GM15510 (cell line): ENCODE measurements around the gene HEY2.

Source experiments
- POLR2A ChIP-seq: IDR thresholded peaks from 3 replicates; pipeline ENCODE4 v1.6.1; 2011; ENCODE audit warnings: borderline replicate concordance; ENCODE audit not compliant: insufficient read length; ENCODE audit errors: extremely low read depth

HEY2 gene

DNA sequence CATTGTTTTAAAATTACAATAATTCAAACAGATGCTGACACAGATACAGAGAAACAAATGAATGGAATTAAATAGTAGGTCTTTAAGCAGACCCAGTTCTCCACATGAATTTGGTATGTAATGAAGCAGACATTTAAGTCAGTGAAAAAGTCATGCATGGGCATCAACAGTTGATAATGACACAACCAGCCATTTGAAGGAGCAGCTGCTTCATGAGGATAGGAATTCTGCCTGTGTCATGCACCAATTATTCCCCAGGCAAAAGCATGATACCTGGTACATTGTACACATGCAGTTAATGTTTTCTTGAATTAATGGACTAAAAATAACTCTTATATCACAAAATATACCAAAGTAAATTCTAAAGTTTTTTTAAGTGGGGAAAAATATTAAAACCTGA lies 11.2 kb upstream of the HEY2 start:
- TF ChIP-seq POLR2A, result no peak

DNA sequence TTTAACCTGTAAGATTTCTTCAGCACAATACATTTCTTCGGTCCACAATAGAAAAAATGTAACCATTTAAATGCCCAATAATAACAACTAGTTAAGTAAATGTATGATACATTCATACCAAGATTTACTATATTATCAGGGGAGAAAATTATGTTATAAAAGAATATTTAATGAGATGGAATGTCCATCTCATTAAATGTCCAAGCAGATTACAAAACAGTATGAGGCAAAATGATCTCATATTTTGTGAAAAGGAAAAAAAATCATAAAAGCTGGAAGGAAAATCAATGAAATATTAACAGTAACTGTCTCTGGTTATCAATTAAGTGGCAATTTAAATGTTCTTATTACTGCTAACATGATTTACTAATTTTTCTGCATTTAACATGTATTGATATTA lies 10.1 kb upstream of the HEY2 start:
- TF ChIP-seq POLR2A, result no peak

DNA sequence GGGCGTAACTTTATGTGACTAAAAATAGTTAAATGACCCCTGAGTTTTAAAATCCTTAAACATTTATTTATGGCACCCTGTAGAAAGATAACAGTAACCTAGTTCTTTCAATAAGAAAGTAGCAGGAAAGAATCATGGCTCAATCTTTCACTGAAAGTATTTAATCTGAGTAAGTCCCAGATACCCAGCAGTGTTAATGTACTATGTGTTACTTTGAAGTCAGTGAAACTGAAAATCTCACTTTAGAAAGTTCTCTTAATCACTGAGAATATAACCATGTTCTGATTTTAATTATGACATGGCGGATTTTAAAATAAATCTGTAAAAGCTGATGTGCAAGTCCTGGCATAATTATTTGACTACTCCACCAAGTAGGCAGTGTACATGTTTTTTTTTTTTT lies 8.1 kb upstream of the HEY2 start:
- TF ChIP-seq POLR2A, result no peak

DNA sequence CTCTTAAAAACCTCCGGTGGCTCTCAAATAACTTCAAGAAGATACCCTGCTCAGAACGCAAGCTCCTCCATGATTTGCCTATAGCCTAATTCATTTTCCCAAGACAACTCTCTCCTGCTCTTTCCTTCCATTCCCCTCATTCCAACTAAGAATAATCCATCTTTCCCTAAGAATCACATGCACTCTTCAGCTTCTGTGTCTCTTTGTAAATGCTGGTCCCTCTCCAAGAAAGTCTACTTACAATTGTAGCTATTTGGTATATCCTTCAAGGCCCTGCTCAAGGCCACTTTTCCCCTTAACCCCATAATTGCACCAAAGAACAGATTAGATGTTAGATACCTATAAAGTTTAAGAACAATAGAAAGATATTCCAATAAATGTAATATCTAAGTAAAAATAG lies 7.4 kb upstream of the HEY2 start:
- TF ChIP-seq POLR2A, result no peak

DNA sequence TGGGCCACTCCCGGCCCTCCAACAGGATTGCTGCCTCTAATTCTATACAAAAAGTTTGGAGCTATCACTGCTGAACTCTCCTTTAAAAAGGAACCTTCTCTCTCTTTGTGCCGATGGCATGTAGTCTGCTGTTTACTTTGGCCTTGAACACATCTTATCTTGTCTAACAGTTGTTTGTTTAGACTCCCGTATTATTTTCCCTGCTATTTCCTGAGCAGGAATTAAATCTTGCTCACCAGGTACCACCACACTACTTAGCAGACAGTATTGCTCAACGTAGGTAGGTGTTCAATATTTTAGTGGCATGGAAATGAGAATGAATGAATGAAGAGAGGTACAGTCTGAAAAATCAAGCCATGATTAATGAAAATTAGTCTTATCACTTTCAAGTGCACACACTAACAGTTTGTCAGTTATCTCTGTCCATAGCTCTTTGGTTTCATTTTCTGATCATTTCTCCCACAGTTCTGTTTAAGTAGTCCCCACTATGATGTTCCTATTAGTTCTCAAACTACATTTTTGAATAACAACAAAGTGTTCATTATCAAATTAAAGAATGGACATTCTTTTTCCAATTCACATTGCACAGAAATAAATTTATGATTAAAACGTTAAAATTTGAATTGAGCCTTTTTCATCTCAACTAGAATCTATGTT lies 6.8 kb upstream of the HEY2 start:
- TF ChIP-seq POLR2A, result no peak

DNA sequence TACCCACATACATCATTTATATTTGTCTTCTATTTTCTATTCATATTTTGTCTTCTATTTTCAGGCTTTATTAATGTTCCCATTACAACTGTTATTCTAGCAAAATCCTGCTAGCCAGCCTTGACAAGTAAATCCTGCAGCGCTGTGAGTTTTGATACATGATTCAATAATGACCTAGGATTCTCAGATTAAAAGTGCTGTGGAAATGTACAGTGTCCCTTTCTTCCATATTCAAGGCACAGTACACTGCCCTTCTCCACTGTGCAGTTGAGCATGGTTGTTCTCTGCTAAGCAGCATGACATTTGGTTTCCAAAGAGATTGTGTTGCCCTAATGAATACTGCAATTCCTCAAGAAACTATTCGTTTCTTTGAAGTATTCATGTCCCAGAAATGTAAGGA lies 5.8 kb upstream of the HEY2 start:
- TF ChIP-seq POLR2A, result no peak

DNA sequence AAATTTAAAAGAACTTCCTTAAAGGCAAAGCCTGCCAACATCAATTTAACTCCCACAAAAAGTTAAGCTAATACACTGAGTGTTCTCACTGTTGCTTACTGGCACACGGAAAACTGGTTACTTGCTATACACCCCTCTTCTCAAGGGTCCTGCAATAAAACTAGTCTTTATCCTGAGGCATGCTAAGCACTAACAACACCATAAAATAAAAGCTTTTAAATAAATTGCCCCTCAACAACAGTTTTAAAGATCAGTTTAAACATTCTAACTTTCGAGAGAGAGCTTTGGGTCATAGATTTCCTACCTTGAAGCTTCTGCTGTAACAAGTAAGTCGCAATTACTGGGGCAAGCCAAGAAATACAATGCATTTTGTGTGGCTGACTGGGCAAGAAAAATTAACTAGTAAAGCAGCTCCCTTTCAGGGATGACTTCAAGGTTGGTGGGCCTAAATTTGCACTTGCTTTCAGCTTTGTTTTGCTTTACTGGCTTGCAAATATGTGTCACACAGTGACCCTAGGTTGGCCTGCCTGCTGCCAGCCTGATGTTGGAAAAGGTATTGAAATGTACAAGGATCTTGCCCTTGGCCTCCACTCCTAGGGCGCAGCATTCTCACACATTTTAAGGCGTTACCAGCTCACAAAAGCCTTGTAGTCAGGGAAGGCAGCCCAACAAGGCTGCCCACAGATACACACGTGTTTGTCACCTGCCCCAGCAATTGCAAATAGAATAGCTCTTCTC lies 4.0 kb upstream of the HEY2 start:
- no peak for TF ChIP-seq POLR2A

DNA sequence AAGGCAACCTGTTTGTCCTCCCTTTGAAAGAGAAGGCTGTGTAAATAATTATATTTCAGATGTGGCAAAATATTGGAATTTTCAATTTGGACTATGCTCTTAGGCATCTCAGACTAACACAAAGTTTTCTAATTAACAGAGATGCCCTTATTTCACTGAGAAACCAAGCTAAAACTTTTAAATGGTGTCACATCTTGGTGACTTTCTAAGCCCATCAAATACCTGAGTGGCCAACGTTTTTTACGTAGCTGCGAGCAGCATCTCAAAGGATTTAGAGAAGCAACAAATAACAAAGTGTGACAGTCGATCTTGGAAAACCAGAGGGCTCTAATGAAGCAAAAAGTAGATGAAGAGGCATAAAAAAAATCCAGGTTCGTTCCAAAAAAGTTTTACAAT lies 3.4 kb upstream of the HEY2 start:
- no peak for TF ChIP-seq POLR2A

DNA sequence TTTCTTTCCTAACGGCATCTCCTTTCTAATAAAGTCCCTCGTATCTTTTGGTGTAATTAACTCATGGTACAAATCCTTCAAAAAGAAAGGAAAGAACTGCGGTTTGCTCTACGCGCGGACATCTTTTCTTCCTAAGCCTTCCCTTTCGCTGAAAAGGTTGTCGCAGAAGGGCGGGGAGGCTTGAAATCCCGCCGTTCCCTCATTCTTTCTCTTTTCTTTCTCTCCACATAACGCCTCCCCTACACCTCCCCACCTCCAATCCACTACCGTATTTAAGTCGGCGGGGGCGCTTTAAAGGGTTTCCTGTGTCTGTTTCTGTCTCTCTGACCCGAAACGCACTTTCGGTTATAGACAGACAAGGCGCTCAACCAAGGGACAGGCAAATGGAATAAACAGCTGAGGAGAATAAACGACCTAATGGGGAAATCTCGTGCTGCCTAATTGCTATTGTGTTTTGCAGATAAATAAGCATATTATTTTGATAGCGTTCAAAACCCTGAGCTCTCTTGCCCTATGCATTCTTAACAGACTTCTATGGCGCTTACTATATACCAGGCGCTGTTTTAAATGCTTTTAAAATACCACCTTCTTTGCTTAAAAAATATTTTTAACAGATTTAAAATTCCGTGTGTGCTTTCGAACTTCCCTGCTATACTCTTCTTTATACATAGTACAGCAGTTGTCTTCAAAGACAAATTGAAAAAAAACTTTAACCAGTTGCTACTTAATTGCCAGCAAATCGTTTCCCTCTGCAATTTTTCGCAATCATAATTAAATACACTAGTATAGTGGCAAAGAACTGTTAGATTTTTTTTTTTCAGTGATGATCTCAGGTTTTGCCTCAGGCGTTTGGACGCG lies 2.5 kb upstream of the HEY2 start:
- TF ChIP-seq POLR2A, result no peak

DNA sequence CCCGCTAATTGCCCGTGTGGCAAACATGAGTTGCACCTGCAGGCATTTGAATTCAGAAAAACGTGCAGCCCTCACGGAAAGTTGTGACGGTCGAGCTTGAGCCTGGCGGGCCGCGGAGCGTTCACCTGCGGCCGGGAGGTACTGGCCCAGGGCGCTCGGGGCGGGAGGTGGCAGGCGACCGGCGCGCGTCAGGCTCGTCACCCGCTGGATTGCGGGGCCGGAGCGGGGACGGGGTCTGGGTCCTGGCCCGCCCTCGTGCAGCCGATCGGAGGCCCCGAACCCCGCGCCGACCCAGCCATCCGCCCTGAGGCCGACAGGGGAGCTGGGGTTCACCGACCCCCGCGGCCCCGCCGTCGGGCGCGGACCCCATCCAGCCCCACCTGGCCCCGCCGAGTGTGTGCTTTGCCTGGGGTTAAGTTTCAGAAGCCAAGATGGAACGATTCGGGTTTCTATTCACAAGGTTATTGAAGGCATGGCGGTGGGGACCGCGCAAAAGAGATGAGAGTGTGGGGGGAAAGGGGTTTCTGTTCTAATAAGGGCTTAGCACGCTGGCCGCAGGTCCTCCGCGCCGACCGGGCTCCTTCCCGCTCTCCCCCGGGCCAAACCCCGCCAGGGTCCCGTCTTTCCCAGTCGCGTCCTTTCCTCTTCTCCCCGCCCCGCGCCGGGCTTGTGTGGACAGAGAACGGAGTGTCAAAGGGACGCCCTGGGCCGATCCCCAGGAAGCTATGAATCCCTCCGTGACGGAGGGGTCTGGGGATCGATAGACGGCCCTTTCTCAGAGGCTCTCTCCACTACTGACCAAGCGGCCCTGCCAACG lies 1.6 kb upstream of the HEY2 start:
- no peak for TF ChIP-seq POLR2A

DNA sequence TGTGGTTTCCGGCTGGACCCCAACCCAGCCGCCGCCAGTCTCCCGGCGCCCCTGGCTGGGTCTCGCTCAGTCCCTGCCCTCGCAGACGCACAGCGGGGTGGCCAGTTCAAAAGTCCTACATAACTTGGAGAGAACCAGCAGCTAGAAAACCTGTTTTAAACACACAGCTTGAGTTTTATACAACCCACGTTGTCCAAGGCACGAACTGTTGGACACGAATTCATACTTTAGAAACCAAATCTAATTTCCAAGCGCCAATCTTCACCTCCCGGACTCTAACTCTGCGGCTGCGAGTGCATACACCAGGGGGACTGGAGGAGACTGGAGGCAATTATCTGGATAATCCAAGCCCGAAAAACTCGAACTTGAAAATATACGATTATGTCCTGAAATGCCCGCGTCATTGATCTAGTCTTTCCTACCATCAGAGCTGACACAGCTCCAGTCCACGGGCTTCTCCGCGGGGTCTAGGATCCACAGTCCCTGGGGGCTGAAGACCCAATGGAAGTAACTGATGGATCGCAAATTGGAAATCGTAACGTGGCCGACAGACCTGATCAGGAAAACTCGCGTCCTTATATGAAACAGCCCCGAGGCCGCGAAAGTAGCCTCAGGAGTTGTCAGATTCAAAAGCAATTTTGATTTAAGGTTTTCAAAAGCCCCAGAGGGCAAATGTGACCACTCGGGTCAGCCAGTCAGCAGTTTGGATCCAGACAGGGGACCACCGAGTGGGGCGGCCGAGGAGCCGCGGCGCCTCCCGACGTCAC lies 843 bp upstream of the HEY2 start:
- no peak for TF ChIP-seq POLR2A

DNA sequence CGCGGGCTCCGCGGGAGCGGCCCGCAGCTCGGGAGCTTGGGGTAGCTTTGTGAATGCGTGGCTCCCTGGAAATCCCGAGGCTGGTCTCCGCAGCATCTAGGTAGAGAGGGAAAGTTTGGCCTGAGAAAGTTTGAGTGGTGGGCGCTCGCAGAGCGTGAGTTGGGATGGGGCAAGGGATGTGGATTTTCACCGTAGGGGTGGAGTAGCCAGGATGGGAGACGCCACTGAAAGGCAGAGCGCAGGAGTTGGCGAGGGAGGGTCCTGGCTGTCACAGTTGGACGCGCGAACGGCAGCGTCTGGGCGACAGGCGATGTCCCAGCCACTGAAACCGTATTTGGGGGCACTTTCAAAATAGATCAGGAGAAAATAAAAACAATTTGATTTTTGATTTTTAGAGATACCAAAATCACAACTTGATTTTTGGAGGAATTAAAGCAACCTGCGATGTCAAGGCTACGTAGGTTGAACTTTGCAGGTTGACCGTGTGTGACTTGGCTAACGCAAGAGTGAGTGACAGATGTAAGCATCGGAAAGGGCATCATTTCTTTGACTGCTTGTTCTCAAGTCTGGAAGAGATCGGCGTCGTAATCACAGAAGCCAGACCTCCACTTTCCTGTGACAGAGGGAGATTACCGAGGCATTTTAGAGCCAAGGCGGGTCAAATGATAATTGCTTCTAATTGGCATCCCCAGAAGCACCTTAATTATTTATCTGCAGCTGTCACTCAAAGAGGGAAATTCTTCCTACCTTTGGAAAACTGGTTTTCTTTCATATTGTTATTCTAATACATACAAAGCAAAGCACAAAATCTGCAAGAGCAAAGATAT lies 646 bp downstream of the HEY2 start:
- TF ChIP-seq POLR2A, result no peak

DNA sequence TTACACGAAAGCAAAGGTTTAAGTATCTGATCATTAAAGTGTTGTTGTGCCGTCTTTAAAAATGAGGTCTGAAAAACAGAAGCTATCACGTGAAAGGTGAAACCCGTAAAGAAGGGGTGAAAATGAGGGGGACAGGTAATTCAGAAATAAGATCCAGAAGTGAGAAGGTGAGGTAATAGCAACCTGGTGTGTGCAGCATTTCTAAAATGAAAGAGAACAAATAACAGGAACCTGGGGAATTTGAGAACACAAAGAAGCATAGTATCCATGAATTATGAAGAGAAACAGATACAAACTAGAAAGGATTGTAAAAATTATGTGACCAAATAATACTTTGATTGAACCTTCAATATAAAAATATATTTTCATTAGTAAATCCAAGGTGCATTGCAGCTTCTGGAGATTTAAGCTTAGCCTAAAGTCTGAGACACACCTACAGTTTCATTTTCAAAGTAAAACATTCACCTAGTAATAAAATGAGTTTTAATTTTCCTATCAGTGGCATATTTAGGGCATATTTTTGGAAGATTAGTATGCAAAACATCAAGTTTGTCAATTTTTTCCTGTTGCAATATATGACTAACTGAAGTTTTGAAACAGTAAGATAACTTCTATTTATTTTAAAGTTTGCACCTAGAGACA lies 1.4 kb downstream of the HEY2 start:
- TF ChIP-seq POLR2A, result no peak

DNA sequence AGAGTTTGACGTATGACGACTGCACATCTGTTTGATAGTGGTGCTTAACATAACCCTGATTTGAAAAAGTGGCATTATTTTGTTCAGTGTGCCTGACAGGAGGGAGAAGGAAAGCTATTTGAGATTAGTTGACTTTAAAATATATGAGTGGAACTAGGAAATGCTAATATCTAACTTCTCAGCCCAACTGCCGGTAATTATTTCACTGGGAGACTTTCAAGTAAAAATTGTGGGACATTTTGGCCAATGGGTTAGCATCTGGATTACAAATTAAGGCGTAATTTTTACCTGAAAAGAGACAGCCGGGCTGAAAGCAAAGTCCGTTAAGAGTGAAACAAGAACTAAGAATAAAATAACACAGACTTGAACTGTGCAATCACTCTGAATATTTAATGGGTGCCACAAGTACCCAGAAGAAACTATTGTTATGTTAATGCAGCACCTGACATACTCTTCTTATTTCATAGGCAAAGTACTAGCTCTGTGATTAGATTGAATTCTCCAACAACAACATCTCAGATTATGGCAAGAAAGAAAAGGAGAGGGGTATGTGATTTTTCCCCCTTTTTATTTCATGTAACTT lies 2.0 kb downstream of the HEY2 start:
- TF ChIP-seq POLR2A, result no peak
